GM21723 (cell line): ENCODE data around the gene SLC16A13.
"Not testable (repeated sequence)": the region's sequence is repeated elsewhere in the genome, so short reads cannot be mapped to it uniquely, and the experiment has no call there.

Source experiments
- ATAC-seq: cut with Tn5 transposase; IDR thresholded peaks from one replicate; pipeline ENCODE4 v1.9.1; 2021; ENCODE audit warnings: mild to moderate bottlenecking, moderate library complexity; ENCODE audit not compliant: unreplicated experiment

The SLC16A13 gene

GRCh38 chr17:7060165-7060891 is 24.5 kb downstream of the SLC16A13 start:
- ATAC-seq = no peak

DNA sequence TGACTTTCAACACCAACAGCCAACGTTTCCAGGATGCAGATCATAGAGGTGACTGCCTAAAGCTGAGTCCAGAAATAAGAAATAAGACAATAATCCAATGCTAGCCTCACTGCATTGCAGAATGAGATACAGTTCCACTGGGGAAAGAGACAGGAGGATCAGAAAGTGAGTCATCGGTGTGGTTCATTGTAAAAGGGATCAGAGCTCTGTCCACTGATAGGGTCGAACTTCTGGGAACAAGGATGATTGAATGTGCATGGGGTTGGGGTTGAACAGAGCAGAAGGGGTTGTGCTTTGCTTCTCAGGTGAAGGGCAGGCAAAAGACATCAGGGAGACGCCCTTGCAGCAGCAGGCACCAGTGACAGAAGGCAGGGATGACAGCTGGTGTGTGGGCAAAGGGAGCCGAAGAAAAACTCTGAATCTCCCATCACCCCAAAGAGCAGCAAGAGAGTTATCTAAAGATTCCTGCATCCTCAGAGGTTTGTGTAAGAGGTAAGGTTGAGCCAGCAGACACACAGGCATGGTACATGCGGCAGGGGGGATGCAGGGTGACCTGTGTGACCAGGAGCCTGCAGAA is 27.8 kb downstream of the SLC16A13 start:
- ATAC-seq = no peak

GRCh38 chr17:7064261-7064660 is 28.4 kb downstream of the SLC16A13 start:
- ATAC-seq = no peak

DNA sequence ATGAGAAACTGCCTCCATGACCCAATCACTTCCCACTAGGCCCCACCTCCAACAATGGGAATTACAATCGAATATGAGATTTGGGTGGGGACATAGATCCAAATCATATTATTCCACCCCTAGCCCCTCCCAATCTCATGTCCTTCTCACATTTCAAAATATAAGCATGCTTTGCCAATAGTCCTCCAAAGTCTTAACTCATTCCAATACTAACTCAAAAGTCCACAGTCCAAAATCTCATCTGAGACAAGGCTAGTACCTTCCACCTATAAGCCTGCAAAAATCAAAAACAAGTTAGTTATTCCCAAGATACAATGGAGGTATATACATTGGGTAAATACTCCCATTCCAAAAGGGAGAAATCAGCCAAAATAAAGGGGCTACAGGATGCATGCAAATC is 31.4 kb downstream of the SLC16A13 start:
- no peak for ATAC-seq

DNA sequence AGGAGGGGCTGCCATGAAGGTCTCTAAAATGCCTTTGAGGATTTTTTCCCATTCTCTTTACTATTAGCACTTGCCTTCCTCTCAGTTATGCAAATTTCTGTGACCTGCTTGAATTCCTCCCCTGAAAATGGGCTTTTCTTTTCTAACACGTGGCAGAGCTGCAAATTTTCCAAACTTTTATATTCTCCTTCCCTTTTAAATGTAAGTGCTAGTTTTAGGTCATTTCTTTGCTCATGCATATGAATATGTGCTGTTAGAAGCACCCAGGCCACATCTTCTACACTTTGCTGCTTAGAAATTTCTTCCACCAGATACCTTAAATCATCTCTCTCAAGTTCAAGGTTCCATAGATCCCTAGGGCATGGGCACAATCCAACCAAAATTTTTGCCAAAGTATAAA is 32.5 kb downstream of the SLC16A13 start:
- no peak for ATAC-seq

- no peak for ATAC-seq
Measured at GRCh38 chr17:7070712-7071111, 34.9 kb downstream of the SLC16A13 start.

DNA sequence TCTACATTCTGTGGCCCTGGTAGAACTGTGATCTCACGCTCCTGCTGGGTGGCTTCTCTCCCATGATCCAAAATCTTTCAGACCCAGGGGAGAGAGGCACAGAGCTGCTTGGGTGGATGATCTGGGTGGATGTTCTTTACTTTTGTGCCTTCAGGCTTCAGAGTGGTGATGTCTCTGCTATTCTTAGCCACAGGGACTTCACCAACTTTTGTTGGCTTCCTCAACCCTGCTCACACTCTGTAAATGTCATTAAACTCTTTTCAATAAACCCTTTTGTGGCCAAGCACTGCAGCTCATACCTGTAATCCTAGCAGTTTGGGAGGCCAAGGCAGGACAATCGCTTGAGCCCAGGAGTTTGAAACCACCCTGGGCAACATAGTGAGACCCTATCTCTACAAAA is 36.6 kb downstream of the SLC16A13 start:
- no peak for ATAC-seq

- ATAC-seq = no peak
Measured at GRCh38 chr17:7074931-7075330, 39.1 kb downstream of the SLC16A13 start.

- ATAC-seq = no peak
Measured at GRCh38 chr17:7077911-7078546, 42.2 kb downstream of the SLC16A13 start.

GRCh38 chr17:7078711-7079110 is 42.9 kb downstream of the SLC16A13 start:
- no peak for ATAC-seq

DNA sequence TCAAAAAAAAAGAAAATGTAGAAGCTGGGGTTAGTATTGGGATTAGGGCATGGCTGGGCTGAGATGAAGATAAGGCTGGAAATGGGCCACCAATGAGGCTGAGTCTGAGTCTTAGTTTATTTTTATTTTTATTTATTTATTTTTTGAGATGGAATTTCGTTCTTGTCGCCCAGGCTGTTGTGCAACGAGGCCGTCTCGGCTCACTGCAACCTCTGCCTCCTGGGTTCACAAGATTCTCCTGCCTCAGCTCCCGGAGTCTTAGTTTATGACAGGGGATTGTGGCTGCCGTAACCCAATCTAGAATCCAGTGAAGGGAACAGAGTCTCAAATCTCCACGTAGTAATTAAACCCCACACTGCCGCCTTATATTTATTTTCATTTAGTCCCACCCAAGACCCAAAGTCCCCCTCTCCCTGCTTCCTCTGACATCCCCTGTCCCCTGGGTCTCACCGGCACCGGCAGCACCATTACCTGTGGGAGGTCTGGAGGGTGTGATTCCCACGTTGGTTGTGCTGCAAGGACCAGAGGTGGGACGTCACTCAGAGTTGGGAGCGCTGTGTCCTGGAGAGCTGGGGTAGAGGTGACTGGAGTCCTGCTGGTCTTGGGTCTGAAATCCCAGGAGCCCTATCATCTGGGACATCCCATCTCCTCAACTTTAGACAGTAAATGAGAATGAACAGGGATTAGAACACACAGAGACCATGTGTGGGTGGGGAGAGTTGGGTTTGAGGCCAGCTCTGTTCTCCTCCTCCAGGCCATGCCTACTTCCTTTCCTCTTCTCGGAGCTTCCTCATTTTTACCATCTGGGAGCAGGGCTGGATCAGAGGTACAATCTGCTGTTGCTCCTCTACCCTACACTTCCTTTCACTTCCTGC is 44.0 kb downstream of the SLC16A13 start, which contains the start of gene CLEC10A:
TSS of gene CLEC10A (minus strand) at position 671 of the 875 bp plus-strand sequence. CDS start 1,439 bp downstream, outside the sequence.
- ATAC-seq = no peak

GRCh38 chr17:7080456-7081041 is 44.7 kb downstream of the SLC16A13 start:
- no peak for ATAC-seq

DNA sequence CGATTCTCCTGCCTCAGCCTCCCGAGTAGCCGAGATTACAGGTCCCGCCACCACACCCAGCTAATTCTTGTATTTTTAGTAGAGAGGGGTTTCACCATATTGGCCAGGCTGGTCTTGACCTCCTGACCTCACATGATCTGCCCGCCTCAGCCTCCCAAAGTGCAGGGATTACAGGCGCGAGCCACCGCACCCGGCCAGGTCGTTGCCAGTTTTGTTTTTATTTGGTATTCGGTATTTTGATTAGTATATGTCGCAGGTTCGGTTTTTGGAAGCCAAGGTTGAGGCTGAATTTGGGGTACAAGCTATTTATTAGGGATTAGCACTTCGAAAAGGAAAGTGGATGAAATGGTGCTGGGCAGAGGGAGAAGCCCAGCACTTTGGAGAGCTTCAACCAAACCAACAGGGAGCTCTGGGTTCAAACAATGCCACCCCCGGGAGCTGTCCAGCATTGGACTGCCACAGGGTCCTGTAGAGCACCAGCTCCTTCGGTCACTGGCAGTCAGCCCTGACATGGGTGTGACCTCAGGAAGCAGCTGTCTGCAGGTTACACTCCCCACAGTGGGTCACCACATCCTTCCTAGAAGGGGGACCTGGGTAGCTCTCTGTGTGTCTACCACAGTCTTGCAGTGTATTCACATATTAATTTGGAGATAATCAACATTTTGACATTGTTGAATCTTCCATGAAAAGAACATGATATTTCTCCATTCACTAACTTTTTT is 45.7 kb downstream of the SLC16A13 start:
- no peak for ATAC-seq

DNA sequence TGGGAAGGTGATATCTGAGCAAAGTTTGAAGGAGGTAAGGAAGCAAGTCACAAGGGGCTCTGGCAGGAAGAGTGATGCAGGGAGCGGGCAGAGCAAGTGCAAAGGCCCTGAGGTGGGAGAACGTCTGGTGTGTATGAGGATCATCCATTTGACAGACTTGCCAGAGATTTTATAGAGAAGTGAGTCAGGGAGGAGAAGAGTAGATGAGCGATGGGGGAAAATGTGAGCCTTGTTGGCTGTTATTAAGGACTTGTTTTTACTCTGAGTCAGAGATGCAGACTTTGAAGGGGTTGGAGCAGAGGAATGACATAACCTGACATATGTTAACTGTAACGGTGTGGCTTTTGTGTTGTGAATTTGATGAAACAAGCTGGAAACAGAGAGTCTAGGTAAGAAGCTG is 47.8 kb downstream of the SLC16A13 start:
- no peak for ATAC-seq

GRCh38 chr17:7084088-7084487 is 48.3 kb downstream of the SLC16A13 start:
- no peak for ATAC-seq

DNA sequence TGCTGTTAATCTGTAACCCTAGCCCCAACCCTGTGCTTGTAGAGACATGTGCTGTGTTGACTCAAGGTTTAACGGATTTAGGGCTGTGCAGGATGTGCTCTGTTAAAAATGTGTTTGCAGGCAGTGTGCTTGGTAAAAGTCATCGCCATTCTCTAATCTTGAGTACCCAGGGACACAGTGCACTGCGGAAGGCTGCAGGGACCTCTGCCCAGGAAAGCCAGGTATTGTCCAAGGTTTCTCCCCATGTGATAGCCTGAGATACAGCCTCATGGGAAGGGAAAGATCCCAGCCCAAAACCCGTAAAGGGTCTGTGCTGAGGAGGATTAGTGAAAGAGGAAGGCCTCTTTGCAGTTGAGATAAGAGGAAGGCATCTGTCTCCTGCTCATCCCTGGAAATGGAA is 52.6 kb downstream of the SLC16A13 start:
- ATAC-seq = not testable (repeated sequence)

- not testable (repeated sequence) for ATAC-seq
Measured at GRCh38 chr17:7089570-7089969, 53.8 kb downstream of the SLC16A13 start.
